ENCODE data around the gene PPARG. TPM values are rescaled to one million over a fixed set of nuclear protein-coding genes. Genes with fewer than 3 reads are reported as not detected.

Gene PPARG
- total and polyA plus RNA-seq, 4 donors, result 5.2 to 15.7 (median 7.0) TPM

DNA sequence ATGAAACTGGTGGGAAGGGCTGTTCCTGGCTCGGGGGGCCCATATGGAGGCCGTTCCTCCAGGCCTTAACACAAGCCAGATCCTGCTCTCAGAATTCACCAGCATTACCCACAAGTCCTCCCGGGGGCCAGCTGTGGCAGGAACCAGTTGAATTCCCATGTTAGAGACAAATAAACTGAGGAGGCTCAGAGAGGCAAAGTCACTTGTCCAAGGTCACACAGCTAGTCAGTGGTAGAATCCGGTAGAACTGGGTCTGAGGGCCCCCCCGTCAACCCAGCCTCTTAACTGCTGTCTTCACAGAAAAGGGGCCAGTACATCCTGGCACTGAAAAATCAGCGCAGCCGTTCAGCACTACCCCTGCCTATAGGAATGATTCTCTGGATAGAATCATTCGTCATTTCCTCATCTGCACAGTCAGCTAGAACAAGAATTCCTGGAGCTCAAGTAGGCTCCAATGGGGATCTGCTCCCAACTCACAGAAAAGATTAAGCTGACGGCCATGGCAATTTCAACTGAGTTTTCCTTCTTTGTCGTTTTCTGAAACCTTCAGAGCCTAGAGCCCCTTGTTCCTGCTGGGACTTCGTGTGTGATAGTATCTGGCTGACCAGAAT, 183.2 kb downstream of the PPARG start:
- no peak for TF ChIP-seq RXRA (IDR thresholded peaks at IDR 0.05)
- TF ChIP-seq YY1 (IDR thresholded peaks at IDR 0.05), result no peak
- no peak for TF ChIP-seq HNF4A (conservative IDR thresholded peaks at IDR 0.05)
- TF ChIP-seq JUND (IDR thresholded peaks at IDR 0.05), result no peak
- no peak for TF ChIP-seq EGR1 (IDR thresholded peaks at IDR 0.05; ENCODE audit: low read depth in 2 of 2)
- no peak for TF ChIP-seq FOXA2 (IDR thresholded peaks at IDR 0.05)
- no peak for TF ChIP-seq SP1 (IDR thresholded peaks at IDR 0.05)
- TF ChIP-seq GABPA (IDR thresholded peaks at IDR 0.05 in 1 of 2, conservative IDR thresholded peaks at IDR 0.05 in 1 of 2), result no peak
- no peak for TF ChIP-seq NR2F2 (IDR thresholded peaks at IDR 0.05)
- TF ChIP-seq TAF1 (conservative IDR thresholded peaks at IDR 0.05), result no peak
- TF ChIP-seq, protein P1, sequence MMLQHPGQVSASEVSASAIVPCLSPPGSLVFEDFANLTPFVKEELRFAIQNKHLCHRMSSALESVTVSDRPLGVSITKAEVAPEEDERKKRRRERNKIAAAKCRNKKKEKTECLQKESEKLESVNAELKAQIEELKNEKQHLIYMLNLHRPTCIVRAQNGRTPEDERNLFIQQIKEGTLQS (IDR thresholded peaks at IDR 0.05), result no peak
- TF ChIP-seq, protein P2, sequence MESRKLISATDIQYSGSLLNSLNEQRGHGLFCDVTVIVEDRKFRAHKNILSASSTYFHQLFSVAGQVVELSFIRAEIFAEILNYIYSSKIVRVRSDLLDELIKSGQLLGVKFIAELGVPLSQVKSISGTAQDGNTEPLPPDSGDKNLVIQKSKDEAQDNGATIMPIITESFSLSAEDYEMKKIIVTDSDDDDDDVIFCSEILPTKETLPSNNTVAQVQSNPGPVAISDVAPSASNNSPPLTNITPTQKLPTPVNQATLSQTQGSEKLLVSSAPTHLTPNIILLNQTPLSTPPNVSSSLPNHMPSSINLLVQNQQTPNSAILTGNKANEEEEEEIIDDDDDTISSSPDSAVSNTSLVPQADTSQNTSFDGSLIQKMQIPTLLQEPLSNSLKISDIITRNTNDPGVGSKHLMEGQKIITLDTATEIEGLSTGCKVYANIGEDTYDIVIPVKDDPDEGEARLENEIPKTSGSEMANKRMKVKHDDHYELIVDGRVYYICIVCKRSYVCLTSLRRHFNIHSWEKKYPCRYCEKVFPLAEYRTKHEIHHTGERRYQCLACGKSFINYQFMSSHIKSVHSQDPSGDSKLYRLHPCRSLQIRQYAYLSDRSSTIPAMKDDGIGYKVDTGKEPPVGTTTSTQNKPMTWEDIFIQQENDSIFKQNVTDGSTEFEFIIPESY (IDR thresholded peaks at IDR 0.05), result no peak
- TF ChIP-seq, protein P3, sequence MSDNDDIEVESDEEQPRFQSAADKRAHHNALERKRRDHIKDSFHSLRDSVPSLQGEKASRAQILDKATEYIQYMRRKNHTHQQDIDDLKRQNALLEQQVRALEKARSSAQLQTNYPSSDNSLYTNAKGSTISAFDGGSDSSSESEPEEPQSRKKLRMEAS (IDR thresholded peaks at IDR 0.05), result no peak
- TF ChIP-seq HNF4G (IDR thresholded peaks at IDR 0.05), result no peak
- H3K4me3 ChIP-seq (ENCODE audit: low read depth in 1 of 3, low read length in 3 of 3), result no peak overlapping the region
- no peak overlapping the region for H3K9ac ChIP-seq (ENCODE audit: low read depth in 1 of 2, low read length in 2 of 2)
- no peaks in the 10 kb centered on the region for H3K9me3 ChIP-seq (ENCODE audit: control insufficient read depth in 4 of 4, low read length in 3 of 4)
- H3K4me1 ChIP-seq (ENCODE audit: control insufficient read depth in 4 of 4, insufficient read depth in 4 of 4, low read length in 3 of 4), result peaks cover 0 to 5% (median 0%) of the 10 kb centered on the region in 4 donors
- H3K27me3 ChIP-seq (ENCODE audit: control insufficient read depth in 4 of 4, insufficient read depth in 4 of 4, low read length in 3 of 4), result no peaks in the 10 kb centered on the region
- H3K36me3 ChIP-seq (ENCODE audit: control insufficient read depth in 4 of 4, insufficient read depth in 3 of 4, low read depth in 1 of 4, low read length in 3 of 4), result no peaks in the 10 kb centered on the region
- no peak overlapping the region for H3K27ac ChIP-seq (ENCODE audit: low read depth in 1 of 2, low read length in 2 of 2)
- no peak for DNase-seq (ENCODE audit: low spot score)
- whole genome bisulfite sequencing, result 87% methylated on average over 11 of the region's 11 CpGs

DNA sequence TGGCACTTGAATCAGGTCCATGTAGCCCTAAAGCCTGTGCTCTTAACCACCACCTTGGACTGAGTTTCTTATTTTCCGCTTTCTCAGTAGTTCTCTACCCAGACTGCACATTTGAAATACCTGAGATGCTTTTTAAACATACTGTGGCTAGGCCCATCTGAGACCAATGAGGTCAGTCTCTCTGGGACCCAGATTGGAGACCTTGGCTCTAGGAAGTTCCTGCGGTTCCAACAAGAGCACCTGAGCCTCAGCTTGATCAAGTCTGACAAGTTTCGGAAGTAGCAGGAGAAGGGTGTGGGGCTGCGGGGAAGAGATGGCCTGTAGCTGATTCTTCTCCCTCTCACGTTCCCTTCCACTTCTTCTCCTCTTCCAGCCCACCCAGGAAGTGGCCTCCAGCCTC, 183.9 kb downstream of the PPARG start:
- Histone ChIP-seq H3K27me3 (ENCODE audit: control insufficient read depth in 4 of 4, insufficient read depth in 4 of 4, low read length in 3 of 4) (no peaks in the 10 kb centered on the region), H3K36me3 (ENCODE audit: control insufficient read depth in 4 of 4, insufficient read depth in 3 of 4, low read depth in 1 of 4, low read length in 3 of 4) (no peaks in the 10 kb centered on the region), H3K4me3 (ENCODE audit: low read depth in 1 of 3, low read length in 3 of 3) (no peak overlapping the region), H3K27ac (ENCODE audit: low read depth in 1 of 2, low read length in 2 of 2) (no peak overlapping the region), H3K9me3 (ENCODE audit: control insufficient read depth in 4 of 4, low read length in 3 of 4) (no peaks in the 10 kb centered on the region), H3K4me1 (ENCODE audit: control insufficient read depth in 4 of 4, insufficient read depth in 4 of 4, low read length in 3 of 4) (peaks cover 0 to 5% (median 0%) of the 10 kb centered on the region in 4 donors), H3K9ac (ENCODE audit: low read depth in 1 of 2, low read length in 2 of 2) (no peak overlapping the region)
- WGBS, result 96% methylated on average over 5 of the region's 5 CpGs
- no peak for TF ChIP-seq HNF4G (IDR thresholded peaks at IDR 0.05)
- TF ChIP-seq RXRA (IDR thresholded peaks at IDR 0.05), result no peak
- no peak for TF ChIP-seq FOXA1 (IDR thresholded peaks at IDR 0.05)
- no peak for TF ChIP-seq YY1 (IDR thresholded peaks at IDR 0.05)
- TF ChIP-seq, protein P1 (IDR thresholded peaks at IDR 0.05), result no peak
- TF ChIP-seq, protein P3 (IDR thresholded peaks at IDR 0.05), result no peak
- TF ChIP-seq HNF4A (conservative IDR thresholded peaks at IDR 0.05), result no peak
- no peak for TF ChIP-seq TAF1 (conservative IDR thresholded peaks at IDR 0.05)
- no peak for TF ChIP-seq EGR1 (IDR thresholded peaks at IDR 0.05; ENCODE audit: low read depth in 2 of 2)
- TF ChIP-seq, protein P2 (IDR thresholded peaks at IDR 0.05), result no peak
- TF ChIP-seq SP1 (IDR thresholded peaks at IDR 0.05), result no peak
- no peak for TF ChIP-seq NR2F2 (IDR thresholded peaks at IDR 0.05)
- TF ChIP-seq, protein P4, sequence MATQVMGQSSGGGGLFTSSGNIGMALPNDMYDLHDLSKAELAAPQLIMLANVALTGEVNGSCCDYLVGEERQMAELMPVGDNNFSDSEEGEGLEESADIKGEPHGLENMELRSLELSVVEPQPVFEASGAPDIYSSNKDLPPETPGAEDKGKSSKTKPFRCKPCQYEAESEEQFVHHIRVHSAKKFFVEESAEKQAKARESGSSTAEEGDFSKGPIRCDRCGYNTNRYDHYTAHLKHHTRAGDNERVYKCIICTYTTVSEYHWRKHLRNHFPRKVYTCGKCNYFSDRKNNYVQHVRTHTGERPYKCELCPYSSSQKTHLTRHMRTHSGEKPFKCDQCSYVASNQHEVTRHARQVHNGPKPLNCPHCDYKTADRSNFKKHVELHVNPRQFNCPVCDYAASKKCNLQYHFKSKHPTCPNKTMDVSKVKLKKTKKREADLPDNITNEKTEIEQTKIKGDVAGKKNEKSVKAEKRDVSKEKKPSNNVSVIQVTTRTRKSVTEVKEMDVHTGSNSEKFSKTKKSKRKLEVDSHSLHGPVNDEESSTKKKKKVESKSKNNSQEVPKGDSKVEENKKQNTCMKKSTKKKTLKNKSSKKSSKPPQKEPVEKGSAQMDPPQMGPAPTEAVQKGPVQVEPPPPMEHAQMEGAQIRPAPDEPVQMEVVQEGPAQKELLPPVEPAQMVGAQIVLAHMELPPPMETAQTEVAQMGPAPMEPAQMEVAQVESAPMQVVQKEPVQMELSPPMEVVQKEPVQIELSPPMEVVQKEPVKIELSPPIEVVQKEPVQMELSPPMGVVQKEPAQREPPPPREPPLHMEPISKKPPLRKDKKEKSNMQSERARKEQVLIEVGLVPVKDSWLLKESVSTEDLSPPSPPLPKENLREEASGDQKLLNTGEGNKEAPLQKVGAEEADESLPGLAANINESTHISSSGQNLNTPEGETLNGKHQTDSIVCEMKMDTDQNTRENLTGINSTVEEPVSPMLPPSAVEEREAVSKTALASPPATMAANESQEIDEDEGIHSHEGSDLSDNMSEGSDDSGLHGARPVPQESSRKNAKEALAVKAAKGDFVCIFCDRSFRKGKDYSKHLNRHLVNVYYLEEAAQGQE (IDR thresholded peaks at IDR 0.05), result no peak
- no peak for TF ChIP-seq RAD21 (IDR thresholded peaks at IDR 0.05)
- TF ChIP-seq JUND (IDR thresholded peaks at IDR 0.05), result no peak
- TF ChIP-seq FOXA2 (IDR thresholded peaks at IDR 0.05), result no peak
- DNase-seq (ENCODE audit: low spot score), result no peak
